ENCODE data around the gene IGFBP2. TPM values are rescaled to one million over a fixed set of nuclear protein-coding genes. Genes with fewer than 3 reads are reported as not detected.

IGFBP2 gene
- total RNA-seq, 4 donors from 2014 or later, result 8.7 to 69.5 (median 28.2) TPM

- DNase-seq (ENCODE audit: low spot score in 2 of 2), result no peak
- WGBS, 2 donors, result 48 to 55% methylated on average over 13 of the region's 13 CpGs
- H3K4me3 ChIP-seq (ENCODE audit: low read depth, poor library complexity, severe bottlenecking), result no peak overlapping the region
- no peak for TF ChIP-seq POLR2A (IDR thresholded peaks at IDR 0.05)
- no peak for TF ChIP-seq CTCF (IDR thresholded peaks at IDR 0.05)
- intact Hi-C loops (cut with DNase I; ENCODE audit: low total_unique reads), result no loop called here
Observed at GRCh38 chr2:216632346-216632951, 771 bp upstream of the IGFBP2 start.

GRCh38 chr2:216633616-216634369 is 573 bp downstream of the IGFBP2 start:
- 1% methylated on average over 38 to 50 of the region's 71 CpGs for WGBS, 2 donors
- TF ChIP-seq CTCF (IDR thresholded peaks at IDR 0.05) (no peak), POLR2A (IDR thresholded peaks at IDR 0.05) (no peak)
- no peak for DNase-seq (ENCODE audit: low spot score in 2 of 2)
- H3K4me3 ChIP-seq (ENCODE audit: low read depth, poor library complexity, severe bottlenecking), result peak overlapping the region; percentile 26
- intact Hi-C loops (cut with DNase I; ENCODE audit: low total_unique reads), result no loop called here

GRCh38 chr2:216634370-216635148 is 1.3 kb downstream of the IGFBP2 start:
- H3K4me3 ChIP-seq (ENCODE audit: low read depth, poor library complexity, severe bottlenecking), result peak overlapping the region; percentile 26
- no peak for DNase-seq (ENCODE audit: low spot score in 2 of 2)
- intact Hi-C loops (cut with DNase I; ENCODE audit: low total_unique reads), result no loop called here
- WGBS, 2 donors, result 16 to 19% methylated on average over 23 of the region's 23 CpGs
- no peak for TF ChIP-seq POLR2A (IDR thresholded peaks at IDR 0.05)
- TF ChIP-seq CTCF (IDR thresholded peaks at IDR 0.05), result no peak

GRCh38 chr2:216635171-216635570 is 2.0 kb downstream of the IGFBP2 start:
- H3K4me3 ChIP-seq (ENCODE audit: low read depth, poor library complexity, severe bottlenecking), result no peak overlapping the region
- TF ChIP-seq CTCF (IDR thresholded peaks at IDR 0.05), result no peak
- no peak for TF ChIP-seq POLR2A (IDR thresholded peaks at IDR 0.05)
- intact Hi-C loops (cut with DNase I; ENCODE audit: low total_unique reads), result no loop called here
- no peak for DNase-seq (ENCODE audit: low spot score in 2 of 2)
- 25 to 34% methylated on average over 7 of the region's 7 CpGs for WGBS, 2 donors

- DNase-seq (ENCODE audit: low spot score in 2 of 2), result no peak
- TF ChIP-seq POLR2A (IDR thresholded peaks at IDR 0.05) (no peak), CTCF (IDR thresholded peaks at IDR 0.05) (no peak)
- WGBS, 2 donors, result 61 to 71% methylated on average over 18 of the region's 18 CpGs
- H3K4me3 ChIP-seq (ENCODE audit: low read depth, poor library complexity, severe bottlenecking), result no peak overlapping the region
- intact Hi-C loops (cut with DNase I; ENCODE audit: low total_unique reads), result no loop called here
Observed at GRCh38 chr2:216635701-216636550, 2.7 kb downstream of the IGFBP2 start.
